Colon (tissue), 2 donors: ENCODE data around the gene AIFM1.
"Not testable (repeated sequence)": the region's sequence is repeated elsewhere in the genome, so short reads cannot be mapped to it uniquely, and the experiment has no call there.

Source experiments
- FAIRE-seq: peaks from 2 replicates; lab custom pipeline; 2012; peaks lifted over from hg19 to GRCh38; lab: Jason Lieb, UNC
- donor health status: control.
- donor health status: control.

Gene AIFM1

GRCh38 chrX:130118441-130119311 lies 47.0 kb downstream of the AIFM1 start:
- no peak for FAIRE-seq

GRCh38 chrX:130117166-130117565 lies 48.5 kb downstream of the AIFM1 start:
- FAIRE-seq = no peak

- FAIRE-seq = not testable (repeated sequence)
Observed at GRCh38 chrX:130115119-130115885, 50.3 kb downstream of the AIFM1 start.

- no peak for FAIRE-seq
Observed at GRCh38 chrX:130114141-130114588, 51.5 kb downstream of the AIFM1 start.

- FAIRE-seq = no peak
Observed at GRCh38 chrX:130111220-130112154, 54.2 kb downstream of the AIFM1 start.

- FAIRE-seq = no peak
Observed at GRCh38 chrX:130110379-130111219, 55.0 kb downstream of the AIFM1 start, which contains the start of gene ELF4. ELF4 (minus strand) TSS chrX:130110497; CDS start chrX:130081330, 29,167 bp downstream.

- FAIRE-seq = no peak
Observed at GRCh38 chrX:130109429-130110378, 55.9 kb downstream of the AIFM1 start.

GRCh38 chrX:130108647-130109428 lies 56.8 kb downstream of the AIFM1 start:
- FAIRE-seq = peak; percentile 28

GRCh38 chrX:130106071-130106470 lies 59.6 kb downstream of the AIFM1 start:
- FAIRE-seq = no peak

- FAIRE-seq = no peak
Observed at GRCh38 chrX:130105244-130105643, 60.4 kb downstream of the AIFM1 start.

GRCh38 chrX:130103605-130104004 lies 62.0 kb downstream of the AIFM1 start:
- no peak for FAIRE-seq

- no peak for FAIRE-seq
Observed at GRCh38 chrX:130100180-130100579, 65.5 kb downstream of the AIFM1 start.

- FAIRE-seq = no peak
Observed at GRCh38 chrX:130098210-130098552, 67.5 kb downstream of the AIFM1 start.

GRCh38 chrX:130097507-130098209 lies 68.0 kb downstream of the AIFM1 start:
- FAIRE-seq = no peak

- FAIRE-seq = no peak
Observed at GRCh38 chrX:130095249-130096030, 70.2 kb downstream of the AIFM1 start.

GRCh38 chrX:130094696-130095095 lies 70.9 kb downstream of the AIFM1 start:
- FAIRE-seq = no peak

GRCh38 chrX:130093271-130093670 lies 72.4 kb downstream of the AIFM1 start:
- FAIRE-seq = no peak
